HL-60 (cell line): ENCODE data around the gene THPO.

ENCODE experiments used
- CTCF ChIP-seq: IDR thresholded peaks from one replicate; pipeline ENCODE4 v1.5.1; 2011; ENCODE audit warnings: low read length, control low read depth, inconsistent platforms; ENCODE audit not compliant: insufficient read depth
- POLR2AphosphoS5 ChIP-seq: IDR thresholded peaks from 2 replicates; pipeline ENCODE4 v1.6.1; 2012; ENCODE audit warnings: low read depth
- REST ChIP-seq: IDR thresholded peaks from 2 replicates; pipeline ENCODE4 v1.6.1; 2012; ENCODE audit warnings: low read depth; ENCODE audit not compliant: insufficient replicate concordance

- TF ChIP-seq CTCF (no peak), POLR2AphosphoS5 (no peak), REST (no peak)
Observed at GRCh38 chr3:184336547-184337398, 41.2 kb downstream of the THPO start.
